Measurements from ENCODE around the gene FZR1. TPM values are rescaled to one million over a fixed set of nuclear protein-coding genes. Genes with fewer than 3 reads are reported as not detected.

FZR1 gene
- total RNA-seq, 6 donors from 2014 or later: 19.9 to 110 (median 37.5) TPM

DNA sequence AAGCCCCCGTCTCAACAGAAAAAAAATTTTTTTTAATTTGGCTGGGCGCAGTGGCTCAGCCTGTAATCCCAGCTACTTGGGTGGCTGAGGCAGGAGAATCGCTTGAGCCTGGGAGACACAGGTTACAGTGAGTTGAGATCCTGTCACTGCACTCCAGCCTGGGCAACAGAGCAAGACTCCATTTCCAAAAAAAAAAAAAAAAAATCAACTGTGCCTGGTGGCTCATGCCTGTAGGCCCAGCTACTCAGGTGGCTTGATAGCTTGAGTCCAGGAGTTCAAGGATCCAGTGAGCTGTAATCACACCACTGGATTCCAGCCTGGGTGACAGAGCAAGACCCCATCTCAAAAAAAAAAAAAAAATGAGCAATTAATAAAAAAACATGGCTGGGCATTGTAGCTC lies 4.3 kb upstream of the FZR1 start:
- DNase-seq: no peak
- Histone ChIP-seq H3K27me3 (no peaks in the 10 kb centered on the region), H3K4me3 (no peak overlapping the region), H3K4me1 (peaks cover 8 to 37% (median 18%) of the 10 kb centered on the region in 4 donors), H3K9me3 (no peaks in the 10 kb centered on the region), H3K27ac (no peak overlapping the region), H3K36me3 (no peaks in the 10 kb centered on the region)
- TF ChIP-seq POLR2AphosphoS5 (IDR thresholded peaks at IDR 0.05): no peak
- TF ChIP-seq, protein P1, sequence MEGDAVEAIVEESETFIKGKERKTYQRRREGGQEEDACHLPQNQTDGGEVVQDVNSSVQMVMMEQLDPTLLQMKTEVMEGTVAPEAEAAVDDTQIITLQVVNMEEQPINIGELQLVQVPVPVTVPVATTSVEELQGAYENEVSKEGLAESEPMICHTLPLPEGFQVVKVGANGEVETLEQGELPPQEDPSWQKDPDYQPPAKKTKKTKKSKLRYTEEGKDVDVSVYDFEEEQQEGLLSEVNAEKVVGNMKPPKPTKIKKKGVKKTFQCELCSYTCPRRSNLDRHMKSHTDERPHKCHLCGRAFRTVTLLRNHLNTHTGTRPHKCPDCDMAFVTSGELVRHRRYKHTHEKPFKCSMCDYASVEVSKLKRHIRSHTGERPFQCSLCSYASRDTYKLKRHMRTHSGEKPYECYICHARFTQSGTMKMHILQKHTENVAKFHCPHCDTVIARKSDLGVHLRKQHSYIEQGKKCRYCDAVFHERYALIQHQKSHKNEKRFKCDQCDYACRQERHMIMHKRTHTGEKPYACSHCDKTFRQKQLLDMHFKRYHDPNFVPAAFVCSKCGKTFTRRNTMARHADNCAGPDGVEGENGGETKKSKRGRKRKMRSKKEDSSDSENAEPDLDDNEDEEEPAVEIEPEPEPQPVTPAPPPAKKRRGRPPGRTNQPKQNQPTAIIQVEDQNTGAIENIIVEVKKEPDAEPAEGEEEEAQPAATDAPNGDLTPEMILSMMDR (IDR thresholded peaks at IDR 0.05): no peak
- TF ChIP-seq POLR2A (IDR thresholded peaks at IDR 0.05): no peak
- no peak for TF ChIP-seq EP300 (IDR thresholded peaks at IDR 0.05)
- ATAC-seq (ENCODE audit: low FRiP score in 2 of 2): no peak
- 93 to 95% methylated on average over 3 of the region's 3 CpGs for WGBS, 2 donors

DNA sequence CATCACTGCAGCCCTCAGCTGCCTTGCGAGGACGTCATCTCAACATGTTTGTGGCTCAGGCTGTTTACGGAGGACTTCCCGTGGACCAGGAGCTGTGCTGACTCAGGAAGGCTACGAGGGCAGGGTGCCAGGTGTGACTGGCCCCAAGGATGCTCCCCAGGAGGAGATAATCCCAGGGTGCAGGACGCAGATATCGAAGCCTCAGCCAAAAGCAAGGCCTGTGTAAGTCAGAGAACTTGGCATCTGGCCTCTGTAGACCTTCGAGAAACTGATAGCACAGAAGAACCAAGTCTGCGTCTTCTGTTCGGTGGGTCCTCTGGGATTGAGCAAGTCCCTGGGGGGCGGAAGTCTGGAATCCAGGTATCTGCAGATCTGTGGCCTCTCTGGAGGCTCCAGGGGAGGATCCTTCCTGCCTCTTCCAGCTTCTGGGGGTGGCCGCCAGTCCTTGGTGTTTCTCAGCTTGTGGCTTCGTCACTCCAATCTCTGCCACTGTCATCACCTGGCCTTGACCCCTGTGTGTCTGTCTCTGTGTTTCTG lies 3.0 kb upstream of the FZR1 start:
- WGBS, 2 donors: 80 to 88% methylated on average over 13 of the region's 13 CpGs
- peaks cover 18 to 50% (median 27%) of the 10 kb centered on the region in 4 donors for H3K4me1 ChIP-seq
- no peak for ATAC-seq (ENCODE audit: low FRiP score in 2 of 2)
- no peak overlapping the region for H3K27ac ChIP-seq
- no peaks in the 10 kb centered on the region for H3K9me3 ChIP-seq
- H3K36me3 ChIP-seq: no peaks in the 10 kb centered on the region
- TF ChIP-seq, protein P1 (IDR thresholded peaks at IDR 0.05): no peak
- TF ChIP-seq POLR2A (IDR thresholded peaks at IDR 0.05) (no peak), EP300 (IDR thresholded peaks at IDR 0.05) (no peak), POLR2AphosphoS5 (IDR thresholded peaks at IDR 0.05) (no peak)
- DNase-seq: no peak
- no peaks in the 10 kb centered on the region for H3K27me3 ChIP-seq
- no peak overlapping the region for H3K4me3 ChIP-seq

DNA sequence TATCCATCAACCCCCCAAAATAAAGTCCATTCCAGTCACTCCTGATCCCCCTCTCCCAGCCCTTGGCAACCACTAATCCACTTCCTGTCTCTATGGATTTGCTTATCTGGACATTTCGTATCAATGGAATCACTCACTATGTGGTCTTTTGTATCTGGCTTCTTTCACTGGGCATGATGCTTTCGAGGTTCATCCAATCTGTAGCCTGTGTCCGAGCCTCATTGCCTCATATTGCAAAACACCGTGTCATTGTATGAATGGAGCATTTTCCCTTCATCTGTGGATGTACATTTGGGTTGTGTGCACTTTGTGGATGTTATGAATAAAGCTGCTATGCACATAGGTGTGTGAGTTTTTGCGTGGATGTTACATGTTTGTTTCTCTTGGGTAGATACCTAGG lies 1.4 kb upstream of the FZR1 start:
- Histone ChIP-seq H3K27me3 (no peaks in the 10 kb centered on the region), H3K27ac (peak overlapping the region in 2 of 4 donors; percentile 78 to 96), H3K9me3 (no peaks in the 10 kb centered on the region), H3K4me3 (no peak overlapping the region), H3K4me1 (peaks cover 18 to 49% (median 25%) of the 10 kb centered on the region in 4 donors), H3K36me3 (peaks cover 0 to 5% (median 3%) of the 10 kb centered on the region in 4 donors)
- ATAC-seq (ENCODE audit: low FRiP score in 2 of 2) (no peak), DNase-seq (no peak)
- TF ChIP-seq POLR2A (IDR thresholded peaks at IDR 0.05) (no peak), POLR2AphosphoS5 (IDR thresholded peaks at IDR 0.05) (no peak), EP300 (IDR thresholded peaks at IDR 0.05) (no peak)
- TF ChIP-seq, protein P1 (IDR thresholded peaks at IDR 0.05): no peak
- 71 to 85% methylated on average over 5 of the region's 5 CpGs for WGBS, 2 donors

DNA sequence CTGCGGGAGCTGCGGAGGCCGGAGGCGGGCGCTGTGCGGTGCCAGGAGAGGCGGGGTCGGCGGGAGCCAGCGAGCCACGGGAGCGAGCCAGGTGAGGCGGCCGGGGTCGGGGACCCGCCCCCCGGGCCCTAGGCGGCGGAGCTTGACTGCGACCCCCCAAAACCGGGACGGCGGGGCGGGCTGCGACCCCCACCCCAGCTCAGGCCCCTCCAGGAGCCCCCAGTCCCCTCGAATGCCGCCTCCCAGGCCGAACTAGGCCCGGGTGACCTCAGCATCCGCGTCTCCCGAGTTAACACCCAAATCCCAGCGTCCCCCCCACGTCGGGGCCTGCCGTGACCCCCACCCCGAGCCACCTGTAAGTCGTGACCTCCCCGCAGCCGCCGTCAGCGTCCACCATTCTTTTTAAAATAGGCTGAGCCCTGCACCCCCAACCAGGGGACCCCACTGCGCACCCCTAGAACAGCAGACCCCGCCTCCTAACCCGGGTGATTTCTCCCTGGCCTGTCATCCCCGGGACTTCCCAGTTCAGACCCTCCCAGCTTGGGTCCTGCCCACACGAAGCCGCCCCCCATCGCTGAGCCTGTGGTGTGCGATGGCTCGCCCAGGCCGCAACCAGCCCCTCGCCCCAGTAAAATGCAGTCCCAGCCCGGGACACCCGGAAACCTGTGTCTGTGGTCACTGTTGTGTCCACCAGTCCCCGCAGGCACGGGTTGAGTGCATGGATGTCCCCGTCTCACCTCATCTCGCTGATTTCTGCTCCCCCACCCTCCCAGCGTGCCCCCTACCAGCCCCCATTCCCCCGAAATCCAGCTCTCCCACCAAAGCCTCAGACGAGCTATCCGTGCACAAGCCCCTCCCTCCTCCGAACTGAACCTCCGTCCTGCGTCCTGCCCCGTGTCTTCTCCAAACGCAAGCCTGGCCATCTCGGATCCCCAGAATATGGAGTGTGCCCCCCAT lies 551 bp downstream of the FZR1 start:
- DNase-seq: peak in 1 of 2 donors; percentile 30
- WGBS, 2 donors: 0 to 1% methylated on average over 15 to 43 of the region's 69 CpGs
- Histone ChIP-seq H3K27ac (peak overlapping the region; percentile 86 to 96 (median 88)), H3K9me3 (no peaks in the 10 kb centered on the region), H3K4me3 (peak overlapping the region; percentile 86 to 100 (median 98)), H3K27me3 (no peaks in the 10 kb centered on the region), H3K36me3 (peaks cover 0 to 21% (median 8%) of the 10 kb centered on the region in 4 donors), H3K4me1 (peaks cover 15 to 39% (median 19%) of the 10 kb centered on the region in 4 donors)
- peak in 1 of 2 donors; percentile 18 for ATAC-seq (ENCODE audit: low FRiP score in 2 of 2)
- TF ChIP-seq EP300 (IDR thresholded peaks at IDR 0.05) (no peak), POLR2A (IDR thresholded peaks at IDR 0.05) (no peak), POLR2AphosphoS5 (IDR thresholded peaks at IDR 0.05) (no peak)
- TF ChIP-seq, protein P1 (IDR thresholded peaks at IDR 0.05): no peak
